Stimulated activated CD4-positive, alpha-beta T cell treated with anti-CD3 and anti-CD28 coated beads, Interleukin-4, amount 100 ng/mL, for 4 hours (primary cell): ENCODE results near the gene DSCAM.

Experiments used
- DNase-seq, 2 experiments: peaks; one replicate each; pipeline ENCODE4 v3.0.0-alpha.2; 2020

The DSCAM gene

DNA sequence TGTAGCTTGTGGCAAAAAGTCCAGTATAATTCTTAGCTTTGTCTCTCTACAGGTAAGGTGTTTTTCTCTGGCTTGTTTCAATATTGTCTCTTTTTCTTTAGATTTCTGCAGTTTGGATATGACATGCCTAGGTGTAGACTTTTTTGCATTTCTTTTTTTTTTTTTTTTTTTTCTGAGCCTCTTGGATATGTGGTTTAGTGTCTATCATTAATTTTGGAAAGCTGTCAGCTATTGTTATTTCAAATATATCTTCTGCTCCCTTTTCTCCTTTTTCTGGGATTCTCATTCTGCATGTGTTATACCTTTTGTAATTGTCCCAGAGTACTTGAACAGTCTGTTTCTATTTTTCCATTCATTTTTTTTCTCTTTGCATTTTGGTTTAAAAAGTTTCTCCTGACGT lies 243.2 kb downstream of the DSCAM start:
- DNase-seq: no peak

DNA sequence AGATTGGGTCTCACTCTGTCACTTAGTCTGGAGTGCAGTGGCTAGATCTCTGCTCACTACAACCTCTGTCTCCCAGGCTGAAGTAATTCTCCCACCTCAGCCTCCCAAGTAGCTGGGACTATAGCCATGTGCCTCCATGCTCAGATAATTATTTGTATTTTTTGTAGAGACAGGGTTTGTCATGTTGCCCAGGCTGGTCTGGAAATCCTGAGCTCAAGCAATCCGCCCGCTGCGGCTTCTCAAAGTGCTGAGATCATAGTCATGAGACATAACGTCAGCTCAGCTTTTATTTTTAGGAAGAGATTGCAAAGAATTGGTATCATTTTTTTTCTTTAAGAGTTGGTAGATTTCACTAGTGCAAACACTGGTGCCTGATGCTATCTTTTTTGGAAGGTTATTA lies 244.9 kb downstream of the DSCAM start:
- DNase-seq: no peak

DNA sequence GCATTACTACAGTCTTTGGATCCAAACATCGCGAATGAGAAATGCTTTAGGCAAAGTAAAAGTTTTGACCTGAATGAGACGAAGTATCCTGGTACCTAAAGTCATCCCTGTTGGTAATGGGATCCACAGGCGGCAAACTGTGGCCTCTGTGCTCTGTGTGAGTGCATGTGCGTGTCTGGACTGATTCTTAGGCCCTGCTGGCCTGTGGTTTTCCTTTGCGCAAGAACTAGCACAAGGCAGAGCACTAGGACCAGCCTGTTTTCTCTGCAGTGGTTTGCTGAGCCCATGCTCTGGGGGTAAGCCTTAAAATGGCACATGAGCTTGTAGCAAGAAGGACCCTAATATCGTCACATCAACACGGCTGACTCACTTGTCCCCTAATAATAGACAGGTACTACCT lies 251.2 kb downstream of the DSCAM start:
- no peak for DNase-seq

DNA sequence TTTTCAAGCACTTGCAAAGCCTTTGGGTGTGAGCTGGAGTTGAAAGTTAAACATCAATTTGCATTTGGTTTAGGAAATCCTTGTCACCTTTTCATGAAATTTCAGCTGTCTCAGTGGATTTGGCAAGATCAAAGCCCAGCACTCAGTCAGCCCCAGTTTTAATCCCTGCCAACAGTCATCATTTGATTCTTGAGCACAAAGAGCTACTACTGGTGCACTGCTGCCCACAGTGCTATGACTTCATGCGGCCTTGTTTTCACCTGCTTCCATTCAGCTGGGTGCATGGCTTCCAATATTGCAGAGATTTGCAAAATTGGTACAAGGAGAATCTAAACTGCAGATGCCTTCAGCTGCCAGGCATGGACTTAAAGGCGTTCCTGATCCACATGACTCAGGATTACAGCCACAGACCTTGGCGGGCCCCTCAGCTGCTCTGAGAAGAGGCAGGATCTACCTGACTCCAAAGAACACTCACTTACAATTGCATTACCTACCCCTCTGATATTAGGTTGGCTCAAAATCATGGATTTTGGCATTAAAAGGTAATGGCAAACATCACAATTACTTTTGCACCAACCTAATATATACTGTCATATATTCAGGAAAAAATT lies 259.1 kb downstream of the DSCAM start:
- DNase-seq: no peak

DNA sequence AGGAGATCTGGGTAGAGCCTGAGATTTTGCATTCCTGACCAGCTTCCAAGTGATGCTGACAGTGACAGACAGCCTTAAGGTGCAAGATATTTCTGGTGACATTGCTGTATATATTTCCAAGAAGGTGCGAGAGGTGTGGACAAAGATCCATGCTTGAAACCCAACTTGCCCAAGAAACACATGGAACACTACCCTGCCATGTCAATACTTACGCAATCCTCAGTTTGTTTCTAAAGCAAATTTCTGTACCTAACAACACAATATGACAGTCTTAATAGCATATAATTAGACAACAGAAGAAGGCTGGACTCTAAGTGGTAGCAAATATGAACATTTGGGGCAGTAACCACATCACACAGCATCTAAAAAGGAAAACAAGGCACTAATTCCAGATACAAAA lies 260.4 kb downstream of the DSCAM start:
- DNase-seq: no peak

DNA sequence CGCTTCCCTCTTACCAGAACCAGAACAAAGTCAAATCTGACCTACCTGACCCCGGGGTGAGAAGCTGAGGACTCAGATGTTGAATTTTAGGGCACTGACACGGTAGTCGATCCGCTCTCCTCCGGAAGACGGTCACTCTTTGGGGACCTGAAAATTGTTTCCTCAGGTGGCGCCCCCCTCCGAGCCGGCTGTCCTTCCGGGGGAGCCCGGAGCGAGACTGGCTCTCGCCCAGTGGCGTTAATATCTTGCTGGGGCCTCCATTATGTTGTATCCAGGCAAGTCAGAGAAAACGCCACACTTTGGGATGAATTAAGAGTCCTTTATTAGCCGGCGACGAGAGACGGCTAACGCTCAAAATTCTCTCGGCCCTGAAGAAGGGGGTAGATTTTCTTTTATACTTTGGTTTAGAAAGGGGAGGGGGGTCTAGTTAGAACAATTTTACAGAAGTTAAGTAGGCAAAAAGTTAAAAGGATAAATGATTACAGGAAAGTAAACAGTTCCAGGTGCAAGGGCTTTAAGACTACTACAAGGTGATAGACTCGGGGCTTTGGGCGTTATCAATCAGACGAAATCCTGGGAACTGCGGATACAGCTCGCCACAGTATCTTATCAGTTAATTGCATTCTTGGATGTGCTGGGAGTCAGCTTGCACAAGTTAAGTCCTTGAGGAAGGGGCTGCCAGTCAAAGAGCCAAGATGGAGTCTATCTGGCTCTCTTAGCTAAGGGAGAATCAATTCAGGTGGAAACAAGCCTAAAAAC lies 269.5 kb downstream of the DSCAM start:
- no peak for DNase-seq

DNA sequence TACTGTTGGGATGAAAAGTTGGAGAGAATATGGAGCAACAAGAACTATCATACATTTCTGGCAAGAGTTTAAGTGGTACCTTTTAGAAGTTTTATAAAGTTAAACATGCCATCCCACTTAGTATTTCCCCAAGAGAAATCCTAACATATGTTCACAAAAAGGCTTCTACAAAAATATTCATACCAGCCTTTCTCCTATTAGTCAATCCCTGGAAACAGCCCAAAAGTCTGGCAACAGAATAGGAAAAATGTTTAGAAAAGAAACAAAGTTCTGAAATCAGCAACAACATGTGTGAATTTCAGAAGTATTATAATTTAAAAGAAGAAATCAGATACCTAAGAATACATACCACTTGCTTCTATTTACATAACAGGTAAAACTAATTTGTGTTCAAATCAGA lies 271.0 kb downstream of the DSCAM start:
- DNase-seq: no peak

DNA sequence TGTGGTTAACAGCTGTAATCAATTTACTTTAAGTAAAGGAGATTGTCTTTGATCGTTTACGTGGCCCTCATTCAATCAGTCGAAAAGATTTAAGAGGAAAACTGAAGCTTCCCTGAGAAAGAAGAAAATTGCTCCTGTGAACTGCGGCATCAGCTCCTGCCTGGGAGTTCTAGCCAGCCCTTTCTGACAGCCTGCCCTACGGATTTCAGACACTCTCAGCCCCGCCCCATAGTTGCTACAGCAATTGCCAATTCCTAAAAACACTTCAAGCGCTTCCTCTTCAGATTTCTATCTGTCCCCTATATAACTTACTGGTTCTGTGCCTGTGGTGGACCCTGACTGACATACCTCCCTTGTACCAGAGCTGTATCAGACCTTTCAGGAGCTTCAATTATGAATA lies 277.6 kb downstream of the DSCAM start:
- DNase-seq: no peak

DNA sequence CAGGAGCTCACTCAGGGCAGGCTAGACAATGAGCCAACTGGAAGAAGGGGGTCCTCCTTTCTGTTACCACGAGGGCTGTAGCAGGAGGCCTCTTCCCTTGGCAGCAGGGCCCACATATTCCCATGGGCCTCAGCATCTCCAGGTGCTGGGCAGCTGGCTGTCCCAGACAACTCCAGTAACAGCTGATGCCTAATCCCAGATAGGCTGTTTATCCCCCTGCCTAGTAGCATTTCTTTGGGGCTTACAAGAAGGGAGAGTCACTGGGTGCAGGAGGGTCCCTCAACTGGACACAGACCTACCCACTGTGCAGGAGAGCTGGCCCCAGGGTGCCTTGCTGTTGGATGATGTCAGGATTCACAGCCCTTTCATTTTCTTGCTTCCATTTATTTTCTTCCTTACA lies 278.2 kb downstream of the DSCAM start:
- no peak for DNase-seq

DNA sequence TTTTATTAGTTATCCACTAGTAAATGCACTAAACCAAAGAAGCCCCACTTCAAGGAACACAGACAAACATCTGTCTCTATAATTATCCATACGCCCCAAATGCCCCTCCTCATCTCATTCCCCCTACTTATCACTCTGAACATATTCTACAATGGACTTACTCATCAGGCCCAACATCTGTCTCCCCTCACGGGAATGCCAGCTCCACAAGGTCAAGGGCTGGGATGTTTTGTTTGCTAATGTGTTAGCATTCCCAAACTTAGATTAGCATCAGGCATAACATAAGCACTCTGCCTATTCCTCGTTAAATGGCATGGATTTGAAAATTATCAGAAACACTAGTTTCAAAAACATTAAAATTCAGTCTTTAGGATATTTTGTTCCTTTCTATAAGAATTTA lies 279.5 kb downstream of the DSCAM start:
- DNase-seq: no peak

DNA sequence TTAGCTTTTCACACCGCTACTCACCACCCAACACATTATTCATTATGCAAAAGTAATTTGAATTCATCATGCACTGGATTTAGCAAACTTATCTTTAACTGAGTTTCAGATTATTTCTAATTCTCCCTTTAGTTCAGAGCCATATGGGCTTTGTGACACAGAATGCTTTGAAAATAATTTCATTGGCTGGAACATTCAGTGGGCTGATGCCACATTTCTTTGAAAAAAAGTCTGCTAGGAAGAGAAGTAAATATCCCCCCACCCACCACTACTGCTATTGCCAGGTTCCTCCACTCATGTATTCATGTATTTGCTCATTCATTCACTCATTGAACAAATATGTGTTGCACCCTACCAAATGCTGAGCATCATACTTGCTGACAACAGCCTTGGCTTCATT lies 280.5 kb downstream of the DSCAM start:
- DNase-seq: no peak

DNA sequence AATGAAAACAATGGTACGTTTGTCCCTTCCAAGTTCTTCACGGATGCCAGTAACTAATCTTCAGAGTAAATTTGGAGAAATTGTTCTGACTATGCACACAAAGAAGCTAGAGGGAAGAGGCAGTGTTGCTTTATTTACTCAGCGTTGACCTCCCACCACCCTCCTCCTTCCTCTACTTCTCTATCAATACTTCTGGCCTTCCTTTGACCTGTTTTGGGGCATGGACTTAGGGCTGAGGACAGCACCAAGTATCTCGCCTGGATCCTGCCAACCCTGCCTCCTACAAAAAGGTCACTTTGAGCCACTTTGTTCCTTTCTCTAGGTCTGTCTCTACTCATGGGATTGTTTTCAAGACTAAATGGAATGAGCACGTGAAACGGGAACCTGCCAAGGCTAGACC lies 282.6 kb downstream of the DSCAM start:
- DNase-seq: no peak

DNA sequence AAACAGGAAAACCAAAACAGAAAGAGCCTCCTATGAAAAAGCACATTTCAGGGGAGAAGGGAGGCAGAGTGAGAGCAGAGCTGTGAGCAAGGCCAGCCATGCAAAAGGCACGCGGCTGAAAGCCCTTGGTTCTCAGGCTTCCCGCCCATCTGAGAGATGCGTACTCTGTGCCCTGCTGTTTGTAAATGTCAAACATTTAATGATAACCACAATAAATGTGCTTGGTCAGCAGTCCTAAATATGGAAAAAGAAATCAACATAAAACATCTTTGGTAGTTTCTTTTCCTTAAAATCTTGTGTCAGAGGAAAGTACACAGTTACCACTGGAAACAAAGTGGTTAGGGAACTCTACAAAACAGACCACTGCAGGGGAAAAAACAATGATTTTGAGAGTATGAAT lies 283.1 kb downstream of the DSCAM start:
- DNase-seq: no peak

DNA sequence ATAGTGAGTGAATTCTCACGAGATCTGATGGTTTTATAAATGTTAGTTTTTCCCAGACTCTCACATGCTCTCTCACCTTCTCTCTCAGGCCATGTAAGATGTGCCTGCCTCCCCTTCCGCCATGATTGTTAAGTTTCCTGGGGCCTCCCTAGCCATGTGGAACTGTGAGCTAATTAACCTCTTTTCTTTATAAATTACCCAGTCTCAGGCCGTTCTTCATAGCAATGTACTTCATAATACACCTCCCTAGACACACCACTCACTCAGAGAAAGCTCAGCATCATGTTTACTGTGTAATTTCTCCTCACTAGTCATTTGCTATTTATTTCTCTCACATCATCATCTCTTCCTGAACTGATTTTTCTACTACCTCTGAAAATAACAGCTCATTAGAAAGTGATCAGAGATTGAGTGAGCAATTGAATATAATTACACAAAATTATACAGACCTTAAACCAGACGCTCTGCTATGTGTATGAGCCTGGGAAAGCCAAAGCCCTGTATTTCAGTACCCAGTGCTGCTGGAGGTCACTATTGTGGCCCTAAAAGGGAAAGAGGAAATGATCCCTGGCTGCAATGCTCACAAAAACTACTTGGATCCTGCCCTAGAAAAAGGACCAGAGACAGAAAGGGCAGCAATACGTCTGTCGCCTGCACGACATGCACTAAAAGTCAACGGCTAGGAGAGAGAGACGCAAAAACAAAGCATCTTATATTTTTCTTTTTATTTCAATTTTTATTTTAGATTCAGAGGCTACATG lies 284.5 kb downstream of the DSCAM start:
- DNase-seq: no peak

DNA sequence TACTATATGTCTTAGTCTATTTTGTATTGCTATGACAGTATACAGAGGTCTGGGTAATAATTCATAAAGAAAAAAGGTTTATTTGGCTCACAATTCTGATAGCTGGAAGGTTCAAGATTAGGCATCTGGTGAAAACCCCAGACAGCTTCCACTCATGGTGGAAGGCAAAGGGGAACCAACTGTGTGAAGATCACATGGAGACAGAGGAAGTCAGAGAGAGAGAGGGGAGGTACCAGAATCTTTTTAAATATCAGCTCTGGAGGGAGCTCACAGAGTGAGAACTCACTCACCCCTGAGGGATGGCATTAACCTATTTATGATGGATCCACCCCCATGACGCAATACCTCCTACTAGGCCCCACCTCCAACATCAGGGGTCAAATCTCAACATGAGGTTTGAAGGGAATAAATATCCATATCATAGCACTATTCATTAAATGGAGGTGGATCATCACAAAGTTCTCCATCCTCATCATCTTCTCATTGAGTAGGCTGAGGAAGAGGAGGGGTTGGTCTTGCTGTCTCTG lies 290.5 kb downstream of the DSCAM start:
- no peak for DNase-seq

DNA sequence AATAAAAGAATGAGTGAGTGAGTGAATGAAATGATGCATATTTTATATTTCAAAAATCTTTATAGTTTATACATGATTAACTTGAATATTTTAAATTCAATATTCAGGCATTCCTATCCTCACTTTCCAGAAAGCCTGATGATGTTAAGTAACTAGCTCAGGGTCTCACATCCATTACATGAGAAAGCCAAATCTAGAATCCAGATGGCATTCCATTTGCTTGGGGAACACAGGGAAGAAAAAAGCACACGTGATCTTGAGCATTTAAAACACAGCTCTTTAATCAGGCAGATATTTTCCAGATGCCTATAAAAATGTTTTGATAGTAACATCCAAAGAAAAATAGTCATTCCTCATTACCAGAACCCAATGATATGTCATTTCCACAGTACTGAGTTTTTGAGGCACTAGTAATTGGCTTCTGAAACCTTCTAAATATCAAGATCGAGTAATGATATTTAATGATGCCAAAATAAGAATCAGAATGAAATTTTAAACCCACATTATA lies 291.9 kb downstream of the DSCAM start:
- DNase-seq: no peak

DNA sequence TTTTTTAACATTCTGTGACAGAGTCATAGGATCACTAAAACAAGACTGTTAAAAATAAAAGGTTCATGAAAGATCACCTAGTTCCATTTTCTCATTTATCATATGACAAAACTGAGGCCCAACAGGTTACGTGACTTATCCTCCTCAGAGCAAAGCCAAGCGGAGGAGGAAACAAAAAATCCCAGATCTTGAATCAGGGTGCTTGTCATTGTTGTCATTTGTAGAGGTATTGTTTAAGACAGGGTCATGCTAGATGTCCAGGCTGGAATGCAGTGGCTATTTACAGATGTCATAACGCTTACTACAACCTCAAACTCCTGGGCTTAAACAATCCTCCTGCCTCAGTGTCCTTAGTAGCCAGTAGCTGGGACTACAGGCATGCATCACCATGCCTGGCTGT lies 293.2 kb downstream of the DSCAM start:
- DNase-seq: no peak

DNA sequence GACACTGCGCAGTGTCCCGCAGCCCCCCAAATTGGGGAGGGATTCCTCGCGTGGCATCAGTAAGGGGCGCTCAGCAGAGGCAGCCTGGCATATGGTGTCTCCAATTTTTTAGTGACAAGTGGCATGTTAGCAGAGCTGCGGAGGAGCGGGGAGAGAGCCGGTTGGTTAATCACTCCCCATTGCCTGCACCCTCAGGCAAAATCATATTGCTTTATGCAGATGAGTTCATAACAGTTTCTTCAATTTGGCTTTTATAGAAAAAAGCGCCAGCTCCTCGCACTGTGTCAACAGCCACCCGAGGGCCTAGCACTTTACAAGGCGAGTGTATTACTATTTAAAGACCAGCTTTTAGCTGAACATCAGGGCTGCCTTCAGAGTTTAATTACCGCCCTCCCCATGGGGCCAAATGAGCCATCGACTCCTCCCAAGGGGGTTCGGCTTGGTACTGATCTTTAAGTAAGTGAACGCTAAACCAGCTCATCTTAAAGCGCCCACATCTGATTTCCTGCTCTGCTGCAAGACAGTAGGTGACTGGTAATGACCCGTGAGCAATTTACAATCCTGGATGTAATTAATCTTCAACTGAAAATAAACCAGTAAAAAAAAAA lies 298.9 kb downstream of the DSCAM start:
- DNase-seq: no peak

DNA sequence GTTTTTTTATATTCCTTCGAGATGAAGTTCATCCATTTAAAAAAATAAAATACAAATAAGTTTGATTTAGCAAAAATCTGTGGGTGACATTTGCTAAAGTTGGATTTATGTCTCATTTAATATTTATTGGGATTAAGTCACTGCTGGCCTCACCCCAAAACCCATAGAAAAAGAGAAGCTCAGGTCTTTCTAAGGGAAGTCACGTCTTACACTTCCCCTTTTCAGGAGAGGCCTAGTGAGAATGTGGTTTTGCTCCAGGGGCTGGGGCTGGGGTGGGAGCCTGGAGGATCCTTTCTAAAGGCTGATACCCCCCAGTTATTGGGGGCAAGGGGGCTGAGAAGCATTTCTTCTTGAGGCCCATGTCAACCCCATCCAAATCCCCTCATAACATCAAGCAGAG lies 300.3 kb downstream of the DSCAM start:
- DNase-seq: no peak

DNA sequence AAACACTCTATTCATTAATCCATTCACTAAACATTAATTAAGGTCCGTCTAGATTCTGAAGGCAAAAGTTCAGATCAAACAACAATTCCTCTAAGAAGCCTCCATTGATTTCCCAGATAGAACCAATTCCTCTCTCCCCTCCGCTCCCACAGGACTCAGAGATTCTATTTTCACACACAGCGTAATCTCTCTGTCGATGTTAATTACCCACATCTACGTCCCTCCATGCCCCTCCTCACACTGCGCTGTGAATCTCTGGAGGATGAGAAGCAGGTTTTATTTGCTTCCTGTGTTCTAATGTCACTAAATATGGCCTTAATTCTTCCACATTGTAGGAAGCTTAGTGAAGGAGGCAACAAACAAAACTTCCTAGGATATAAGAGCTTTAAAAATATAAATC lies 306.7 kb downstream of the DSCAM start:
- no peak for DNase-seq

DNA sequence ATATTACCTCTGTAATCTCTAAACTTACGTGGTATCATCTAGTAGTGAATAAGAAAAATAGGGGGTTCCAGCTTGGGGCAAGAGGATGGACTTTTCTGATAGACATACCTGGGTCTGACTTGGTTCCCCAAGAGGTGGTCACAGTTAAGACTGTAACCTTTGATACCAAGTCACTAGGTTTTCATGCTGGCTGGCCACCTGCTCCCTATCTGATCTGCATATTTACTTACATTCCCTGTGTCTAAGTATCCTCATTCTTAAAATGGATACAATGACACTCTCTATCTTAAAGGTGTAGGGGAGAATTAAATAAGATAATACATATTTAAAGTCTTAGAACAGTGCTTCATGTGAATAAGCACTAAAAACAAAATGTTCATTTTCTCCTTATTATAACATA lies 312.1 kb downstream of the DSCAM start:
- no peak for DNase-seq

DNA sequence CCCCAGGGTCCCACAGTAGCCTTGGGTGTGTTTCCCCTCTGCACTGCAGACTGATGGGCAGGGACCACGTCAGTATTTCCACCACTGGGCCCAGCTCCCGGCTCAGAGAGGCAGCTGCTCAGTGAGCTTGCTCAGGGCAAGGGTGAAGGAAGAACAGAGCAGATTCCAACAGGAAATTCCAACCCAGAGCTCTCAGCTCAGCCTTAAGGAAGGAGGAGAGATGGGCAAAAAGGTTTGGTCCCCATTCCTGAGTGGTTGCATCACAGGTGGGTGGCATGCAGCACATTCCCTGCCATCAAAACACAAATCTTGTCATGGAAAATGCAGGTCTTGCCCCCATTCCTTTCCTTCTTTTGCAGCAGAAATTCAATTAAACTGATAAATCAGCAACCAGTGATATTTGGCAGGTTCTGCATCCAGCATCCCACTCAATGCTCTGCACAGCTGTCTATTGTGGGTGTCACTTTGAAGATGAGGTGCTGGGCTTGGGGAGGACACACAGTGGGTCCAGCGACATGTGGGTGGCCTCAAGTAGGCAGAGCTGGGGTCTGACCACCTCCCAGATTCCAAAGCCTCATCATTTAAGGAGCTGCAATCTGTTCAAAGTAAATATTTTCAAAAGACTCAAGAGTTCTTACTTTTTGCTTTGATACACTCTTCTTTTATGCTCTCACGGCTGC lies 315.4 kb downstream of the DSCAM start:
- DNase-seq: no peak

DNA sequence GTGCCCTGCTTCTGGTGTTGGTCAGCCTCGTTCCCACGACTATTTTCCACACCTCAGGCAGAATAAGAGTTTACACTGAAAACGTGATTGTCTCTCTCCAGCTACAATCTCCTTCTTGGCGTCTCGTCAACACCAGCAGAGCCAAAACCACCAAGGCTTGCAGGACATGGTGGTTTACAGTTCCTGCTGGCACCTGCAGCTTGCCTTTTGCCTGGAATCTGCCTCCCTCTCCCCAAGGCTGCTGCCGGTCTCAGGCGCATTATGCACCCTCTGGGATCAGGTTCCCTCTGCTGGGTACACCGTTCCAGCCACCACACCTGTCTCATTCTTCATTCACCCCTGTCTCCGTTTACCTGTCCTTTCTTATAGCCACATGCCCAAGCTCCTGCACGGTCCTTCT lies 315.9 kb downstream of the DSCAM start:
- DNase-seq: no peak
